HG03064 (cell line): ENCODE data around the gene RAB1B.
"Not testable (repeated sequence)": the region's sequence is repeated elsewhere in the genome, so short reads cannot be mapped to it uniquely, and the experiment has no call there.

Experiments
- ATAC-seq: cut with Tn5 transposase; IDR thresholded peaks from one replicate; pipeline ENCODE4 v1.9.1; 2021; ENCODE audit warnings: low read depth; ENCODE audit not compliant: unreplicated experiment

The RAB1B gene

GRCh38 chr11:66238786-66239413 lies 29.5 kb upstream of the RAB1B start:
- ATAC-seq, result no peak

GRCh38 chr11:66239511-66239910 lies 28.9 kb upstream of the RAB1B start:
- no peak for ATAC-seq

- ATAC-seq, result no peak
These were observed 28.2 kb upstream of the RAB1B start for GRCh38 chr11:66239998-66240780.

- ATAC-seq, result no peak
These were observed 27.7 kb upstream of the RAB1B start for GRCh38 chr11:66240781-66241136.

- no peak for ATAC-seq
These were observed 26.2 kb upstream of the RAB1B start for GRCh38 chr11:66242095-66242765.

DNA sequence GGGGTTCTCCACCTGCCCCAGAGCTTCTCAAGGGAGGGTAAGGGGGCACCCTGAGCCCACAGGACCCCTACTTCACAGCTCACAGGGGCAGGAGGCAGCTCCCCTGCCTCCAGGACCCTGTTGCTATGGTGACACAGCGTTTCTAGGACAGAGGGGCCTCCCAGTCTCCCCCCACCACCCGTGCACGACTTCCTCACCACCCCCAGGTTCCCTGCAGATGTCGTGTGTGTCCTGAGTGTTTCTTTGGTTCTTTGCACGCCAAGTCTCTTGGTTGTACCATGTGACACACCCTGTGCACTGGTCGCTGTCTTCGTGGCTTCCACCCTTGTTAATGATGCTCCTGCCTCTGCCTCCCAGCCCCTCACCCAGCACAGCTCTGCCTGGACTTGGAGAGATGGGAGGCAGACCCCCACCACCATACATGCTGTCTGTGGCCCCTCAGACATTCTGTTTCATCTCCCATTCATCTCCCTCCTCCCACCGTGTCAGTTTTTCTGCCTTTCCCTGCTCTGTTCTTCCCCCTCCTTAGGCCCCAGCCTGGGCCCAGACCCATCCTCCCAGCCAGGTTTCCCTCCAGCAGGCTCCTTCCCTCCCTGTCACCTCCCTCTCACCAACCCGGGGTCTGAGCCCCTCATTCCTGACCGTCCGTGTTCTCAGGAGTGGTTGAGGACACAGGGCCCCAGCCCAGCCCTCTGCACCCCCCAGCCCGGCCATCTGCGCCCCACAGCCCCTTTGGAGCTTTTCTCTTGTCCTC lies 24.5 kb upstream of the RAB1B start:
- no peak for ATAC-seq

DNA sequence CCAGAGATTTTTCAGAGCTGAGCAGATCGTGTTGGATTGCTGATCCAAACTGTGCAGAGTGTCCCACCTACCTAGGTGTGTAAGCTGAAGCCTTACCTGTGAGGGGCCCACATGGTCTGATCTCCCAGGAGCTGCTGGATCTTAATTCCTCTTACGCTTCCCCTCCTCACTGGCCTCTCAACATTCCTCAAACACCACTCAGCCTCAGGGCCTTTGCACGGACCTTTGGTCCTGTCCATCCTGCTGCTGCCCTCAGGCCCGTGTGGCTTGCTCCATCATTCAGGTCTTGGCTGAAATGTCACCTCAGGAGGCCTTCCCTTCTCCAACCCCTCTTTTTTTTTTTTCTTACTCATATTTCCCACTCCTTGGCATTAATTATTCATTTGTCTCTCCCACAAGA lies 21.1 kb upstream of the RAB1B start:
- no peak for ATAC-seq

DNA sequence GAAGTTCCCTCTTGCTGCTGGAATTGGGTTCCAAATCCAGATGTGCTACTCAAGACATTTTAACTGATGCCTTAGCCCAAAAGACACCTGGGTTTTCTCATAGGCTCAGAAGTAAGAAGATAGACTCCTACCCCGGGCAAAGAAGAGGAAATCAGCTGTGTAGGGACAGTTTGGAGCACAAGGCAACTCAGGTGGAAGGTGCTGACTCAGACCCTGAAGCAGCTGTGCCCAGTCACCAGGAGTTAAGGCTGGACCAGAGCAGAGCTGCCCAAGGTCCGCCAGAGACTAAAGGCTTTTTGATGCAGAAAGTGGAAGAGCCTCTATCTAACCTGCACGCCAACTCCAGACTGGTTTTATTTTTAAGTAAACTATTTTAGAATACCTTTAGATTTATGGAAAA lies 20.6 kb upstream of the RAB1B start:
- no peak for ATAC-seq

DNA sequence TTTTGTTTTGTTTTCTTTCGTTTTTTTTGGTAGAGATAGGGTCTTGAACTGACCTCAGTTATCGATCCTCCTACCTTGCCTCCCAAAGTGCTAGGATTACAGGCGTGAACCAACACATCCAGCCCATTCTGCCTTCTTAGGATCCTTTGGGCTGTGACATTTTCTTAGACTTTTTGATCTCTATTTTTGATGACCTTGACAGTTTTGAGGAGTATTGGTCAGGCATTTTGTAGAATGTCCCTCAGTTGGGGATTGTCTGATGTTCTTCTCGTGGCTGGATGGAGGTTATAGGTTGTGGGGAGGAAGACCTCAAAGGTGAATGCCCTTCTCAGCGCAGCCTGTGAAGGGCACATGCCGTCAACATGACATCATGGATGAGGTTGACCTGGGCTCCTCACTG lies 19.5 kb upstream of the RAB1B start:
- no peak for ATAC-seq

DNA sequence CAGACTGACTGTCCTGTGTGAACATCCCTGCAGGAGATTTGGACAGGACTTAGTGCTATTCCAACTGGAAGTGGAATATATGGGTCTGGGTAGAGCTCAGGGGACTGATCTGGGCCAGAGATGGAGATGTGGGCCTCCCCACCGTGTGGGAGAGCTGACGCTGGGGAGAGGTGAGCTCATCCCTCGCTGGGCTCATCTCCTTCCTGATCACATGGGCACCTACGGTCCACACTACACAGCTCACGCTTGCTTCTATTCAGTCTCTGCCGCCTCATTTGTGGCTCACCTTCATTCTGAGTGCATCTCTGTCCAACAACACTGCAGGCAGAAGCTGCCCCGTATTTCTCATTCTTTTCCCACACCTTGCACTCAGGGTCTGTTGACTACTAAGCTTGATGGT lies 16.6 kb upstream of the RAB1B start:
- no peak for ATAC-seq

DNA sequence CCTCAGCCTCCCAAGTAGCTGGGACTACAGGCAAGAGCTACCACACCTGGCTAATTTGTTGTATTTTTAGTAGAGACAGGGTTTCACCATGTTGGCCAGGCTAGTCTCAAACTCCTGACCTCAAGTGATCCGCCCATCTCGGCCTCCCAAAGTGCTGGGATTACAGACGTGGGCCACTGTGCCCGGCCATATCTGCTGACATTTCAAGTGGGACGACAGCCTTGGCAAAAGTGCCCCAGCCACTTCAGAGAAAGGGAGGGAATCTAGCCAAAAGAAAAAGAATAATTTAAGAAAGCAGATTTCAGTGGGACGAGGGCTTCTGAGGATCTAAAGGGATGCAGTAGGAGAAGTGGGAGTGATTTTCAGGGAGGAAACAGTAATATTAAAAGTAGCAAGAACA lies 15.4 kb upstream of the RAB1B start:
- not testable (repeated sequence) for ATAC-seq

DNA sequence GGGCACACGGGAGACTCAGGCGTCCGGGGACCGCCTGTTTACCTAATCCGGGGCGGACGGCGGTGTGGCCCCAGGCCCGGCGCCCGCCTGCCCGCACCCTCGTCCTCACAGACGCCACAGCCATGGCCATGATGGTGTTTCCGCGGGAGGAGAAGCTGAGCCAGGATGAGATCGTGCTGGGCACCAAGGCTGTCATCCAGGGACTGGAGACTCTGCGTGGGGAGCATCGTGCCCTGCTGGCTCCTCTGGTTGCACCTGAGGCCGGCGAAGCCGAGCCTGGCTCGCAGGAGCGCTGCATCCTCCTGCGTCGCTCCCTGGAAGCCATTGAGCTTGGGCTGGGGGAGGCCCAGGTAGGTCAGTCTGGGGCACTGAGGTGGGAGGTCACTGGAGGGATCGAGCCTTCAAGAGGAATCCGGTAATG lies 10.0 kb upstream of the RAB1B start:
- ATAC-seq, result no peak

DNA sequence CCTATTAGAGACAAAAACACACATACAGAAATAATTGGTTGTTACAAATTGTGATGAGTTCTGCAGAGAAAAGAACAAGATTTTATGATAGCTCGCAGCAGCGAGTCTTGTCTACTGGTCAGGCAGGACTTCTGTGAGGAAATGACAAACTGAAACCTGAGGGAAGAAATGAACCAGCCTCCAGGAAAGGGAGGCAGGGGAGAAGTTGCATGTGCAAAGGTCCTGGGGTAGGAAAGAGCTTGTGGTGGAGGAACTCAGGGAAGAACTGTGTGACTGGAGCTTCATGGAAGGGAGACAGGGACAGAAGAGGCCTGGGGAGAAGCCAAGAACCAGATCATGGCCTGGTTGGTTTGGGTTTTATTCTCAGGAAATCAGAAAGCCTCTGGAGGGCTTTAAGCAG lies 9.2 kb upstream of the RAB1B start:
- ATAC-seq, result no peak

GRCh38 chr11:66259956-66260355 lies 8.5 kb upstream of the RAB1B start:
- no peak for ATAC-seq

- no peak for ATAC-seq
These were observed 6.9 kb upstream of the RAB1B start for GRCh38 chr11:66261578-66261977.

DNA sequence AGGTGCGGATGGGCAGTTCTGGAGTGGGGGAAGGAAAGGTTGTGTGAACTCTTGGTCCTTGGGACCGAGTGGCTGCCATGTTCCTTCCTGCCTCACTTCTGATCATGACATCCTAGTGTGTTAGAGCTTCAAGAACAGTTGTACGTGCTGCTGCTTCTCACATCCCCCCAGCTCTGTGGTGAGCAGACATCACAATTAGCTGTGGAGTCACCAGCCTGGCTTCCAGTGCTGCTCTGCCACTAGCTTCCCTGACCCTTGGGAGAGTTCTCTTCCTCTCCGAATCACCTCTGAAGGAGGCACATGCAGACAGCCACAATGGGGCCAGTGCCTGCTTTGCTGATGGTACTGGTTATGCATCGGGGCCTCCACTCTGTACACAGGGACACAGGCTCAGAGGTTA lies 6.2 kb upstream of the RAB1B start:
- no peak for ATAC-seq

DNA sequence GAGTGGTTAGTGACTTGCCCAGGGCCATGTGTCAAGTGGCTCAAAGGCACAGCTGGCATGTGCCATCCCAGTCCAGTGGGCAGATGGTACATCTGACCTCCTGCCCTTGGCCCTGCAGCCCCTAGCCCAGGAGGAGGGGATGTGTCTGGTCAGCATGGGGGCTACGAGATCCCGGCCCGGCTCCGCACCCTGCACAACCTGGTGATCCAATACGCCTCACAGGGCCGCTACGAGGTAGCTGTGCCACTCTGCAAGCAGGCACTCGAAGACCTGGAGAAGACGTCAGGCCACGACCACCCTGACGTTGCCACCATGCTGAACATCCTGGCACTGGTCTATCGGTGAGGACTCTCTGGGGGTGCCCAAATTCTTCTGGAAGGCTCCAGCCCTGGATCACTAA lies 5.7 kb upstream of the RAB1B start:
- ATAC-seq, result no peak

GRCh38 chr11:66263231-66263630 lies 5.2 kb upstream of the RAB1B start:
- ATAC-seq, result no peak

DNA sequence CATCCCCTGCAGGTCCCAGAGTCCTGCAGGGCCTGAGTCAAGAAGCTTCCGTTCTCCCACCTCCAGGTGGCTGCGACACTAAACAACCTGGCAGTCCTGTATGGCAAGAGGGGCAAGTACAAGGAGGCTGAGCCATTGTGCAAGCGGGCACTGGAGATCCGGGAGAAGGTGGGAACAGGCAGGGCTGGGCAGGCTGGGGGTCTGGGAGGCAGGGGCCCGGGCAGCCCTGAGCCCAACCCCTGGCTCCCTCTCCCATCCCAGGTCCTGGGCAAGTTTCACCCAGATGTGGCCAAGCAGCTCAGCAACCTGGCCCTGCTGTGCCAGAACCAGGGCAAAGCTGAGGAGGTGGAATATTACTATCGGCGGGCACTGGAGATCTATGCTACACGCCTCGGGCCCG lies 4.7 kb upstream of the RAB1B start:
- ATAC-seq, result no peak

DNA sequence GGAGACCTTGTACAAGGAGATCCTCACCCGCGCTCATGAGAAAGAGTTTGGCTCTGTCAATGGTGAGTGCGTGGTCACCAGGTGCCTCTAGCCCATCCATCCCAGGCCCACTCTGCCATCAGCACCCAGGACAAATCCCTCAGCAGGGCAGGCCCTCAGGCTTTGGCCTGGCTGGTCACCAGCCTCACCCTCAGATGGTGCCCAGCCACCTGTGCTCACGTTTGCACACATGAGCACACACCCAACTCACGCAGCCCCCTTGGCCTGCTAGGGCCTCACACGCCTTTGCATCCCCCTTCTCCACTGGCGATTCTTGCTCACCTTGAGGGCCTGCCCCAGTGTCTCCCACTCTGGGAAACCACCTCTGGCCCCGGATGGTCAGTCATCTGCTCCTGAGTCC lies 4.1 kb upstream of the RAB1B start:
- no peak for ATAC-seq

- no peak for ATAC-seq
These were observed 3.5 kb upstream of the RAB1B start for GRCh38 chr11:66264914-66265313.
